GM21515 (cell line): Measurements from ENCODE around the gene NOC4L.

Source experiments
- ATAC-seq: cut with Tn5 transposase; IDR thresholded peaks from one replicate; pipeline ENCODE4 v1.9.1; 2021; ENCODE audit not compliant: unreplicated experiment

NOC4L gene

DNA sequence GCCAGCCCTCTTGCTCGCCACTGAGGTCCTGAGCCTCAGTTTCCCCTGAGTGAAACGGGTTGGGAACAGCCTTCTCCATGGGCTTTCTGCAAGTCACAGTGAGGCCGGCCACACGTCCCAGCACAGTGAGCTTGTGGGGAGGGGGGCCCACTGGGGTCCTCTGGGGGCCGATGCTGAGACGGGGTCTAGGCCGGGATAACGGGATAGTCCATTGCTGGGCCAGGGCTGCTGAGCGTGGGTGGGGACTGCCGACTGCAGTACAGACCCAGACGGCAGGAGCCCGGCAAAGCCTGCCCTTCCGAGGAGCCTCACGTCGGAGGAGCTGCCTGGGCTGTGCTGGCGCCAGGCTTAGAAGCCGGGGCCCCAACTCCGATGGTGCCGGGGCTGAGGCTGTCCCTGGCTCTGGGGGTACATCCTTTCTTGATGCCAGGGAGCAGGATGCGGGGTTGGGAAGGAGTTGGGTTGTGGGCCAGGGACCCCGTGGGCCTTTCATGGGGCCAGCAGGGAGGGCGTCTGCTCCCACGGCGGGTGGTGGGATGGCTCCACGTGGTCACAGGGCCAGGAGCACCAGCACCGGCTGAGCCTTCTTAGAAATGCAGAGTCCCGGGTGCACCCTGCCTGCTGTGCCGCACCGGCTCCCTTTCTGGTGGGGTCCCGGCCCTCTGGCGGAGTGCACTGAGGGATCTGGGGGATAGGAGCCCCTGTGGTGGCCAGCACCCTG, 24.2 kb downstream of the NOC4L start:
- ATAC-seq = no peak

DNA sequence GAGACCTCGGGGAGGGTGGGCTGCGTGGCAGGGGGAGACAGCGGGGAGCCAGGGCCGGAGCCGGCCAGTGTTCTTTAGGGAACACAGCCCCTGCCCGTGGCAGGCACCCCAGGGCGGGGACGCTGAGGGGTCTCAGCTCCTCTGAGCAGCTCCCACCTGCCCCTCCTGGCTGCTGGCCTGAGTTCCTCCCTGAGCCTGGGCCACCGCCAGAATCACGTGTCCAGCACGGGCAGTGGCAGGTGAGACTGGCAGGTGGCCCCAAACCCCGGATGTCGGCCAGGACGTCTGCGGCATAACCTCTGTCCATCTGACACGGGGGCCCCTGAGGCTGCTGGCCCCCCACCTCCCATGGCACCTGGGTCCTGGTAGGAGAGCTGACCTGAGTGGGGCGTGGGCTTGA, 25.1 kb downstream of the NOC4L start:
- ATAC-seq = no peak

DNA sequence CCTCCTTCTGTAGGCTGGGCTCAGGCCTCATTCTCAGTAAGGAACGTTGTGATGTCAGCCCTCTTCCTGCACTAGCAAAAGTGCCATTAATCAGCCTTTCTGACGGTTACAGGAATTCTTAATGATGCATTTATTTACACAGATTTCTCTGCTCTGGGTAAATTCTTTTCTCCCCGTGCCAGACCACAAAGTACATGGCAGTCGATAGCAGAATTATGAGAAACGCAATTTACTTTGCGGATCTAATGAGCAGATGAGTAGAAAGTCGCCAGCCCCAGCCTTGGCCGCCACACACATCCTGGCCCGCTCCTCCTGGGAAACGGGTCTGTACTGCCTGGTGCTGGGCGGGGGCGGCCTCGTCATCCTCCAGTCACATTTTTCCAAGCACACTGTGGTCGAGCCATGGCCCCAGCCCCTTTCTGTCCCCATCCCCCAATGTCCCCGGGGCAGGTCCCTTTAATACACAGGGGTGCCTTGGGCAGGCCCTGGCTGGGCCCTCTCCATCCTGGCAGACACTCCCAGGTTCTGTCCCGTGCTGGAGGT, 25.9 kb downstream of the NOC4L start:
- ATAC-seq = no peak

DNA sequence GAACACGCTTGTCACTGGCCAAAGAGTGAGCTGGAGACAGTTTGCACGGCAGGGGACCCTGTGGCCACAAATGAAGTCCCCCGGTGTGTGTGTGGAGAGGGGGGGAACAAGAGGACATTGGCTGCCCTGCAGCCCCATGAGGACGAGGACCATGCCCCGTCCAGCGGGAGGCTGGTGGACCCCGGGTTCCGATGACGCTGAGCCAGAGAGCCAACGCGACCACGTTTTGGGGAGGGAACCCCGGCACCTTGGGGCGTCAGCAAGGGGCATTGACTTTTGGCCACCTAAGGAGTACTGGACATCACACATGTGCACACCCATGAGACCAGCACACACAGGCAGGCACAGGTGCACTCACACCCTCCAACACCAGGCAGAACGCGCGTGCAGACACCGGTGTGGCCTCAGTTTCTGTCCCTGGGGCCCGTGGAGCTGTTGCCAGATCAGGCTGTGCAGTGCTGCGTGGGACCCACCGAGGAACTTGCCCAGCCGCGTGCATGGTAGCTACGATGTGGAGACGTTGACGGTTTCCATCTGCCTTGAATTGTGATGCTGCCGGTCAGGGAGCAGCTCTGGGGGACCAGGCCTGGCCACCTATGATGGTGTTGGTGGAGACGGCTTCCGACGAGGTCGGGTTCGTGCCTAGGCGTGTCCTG, 26.5 kb downstream of the NOC4L start:
- no peak for ATAC-seq

DNA sequence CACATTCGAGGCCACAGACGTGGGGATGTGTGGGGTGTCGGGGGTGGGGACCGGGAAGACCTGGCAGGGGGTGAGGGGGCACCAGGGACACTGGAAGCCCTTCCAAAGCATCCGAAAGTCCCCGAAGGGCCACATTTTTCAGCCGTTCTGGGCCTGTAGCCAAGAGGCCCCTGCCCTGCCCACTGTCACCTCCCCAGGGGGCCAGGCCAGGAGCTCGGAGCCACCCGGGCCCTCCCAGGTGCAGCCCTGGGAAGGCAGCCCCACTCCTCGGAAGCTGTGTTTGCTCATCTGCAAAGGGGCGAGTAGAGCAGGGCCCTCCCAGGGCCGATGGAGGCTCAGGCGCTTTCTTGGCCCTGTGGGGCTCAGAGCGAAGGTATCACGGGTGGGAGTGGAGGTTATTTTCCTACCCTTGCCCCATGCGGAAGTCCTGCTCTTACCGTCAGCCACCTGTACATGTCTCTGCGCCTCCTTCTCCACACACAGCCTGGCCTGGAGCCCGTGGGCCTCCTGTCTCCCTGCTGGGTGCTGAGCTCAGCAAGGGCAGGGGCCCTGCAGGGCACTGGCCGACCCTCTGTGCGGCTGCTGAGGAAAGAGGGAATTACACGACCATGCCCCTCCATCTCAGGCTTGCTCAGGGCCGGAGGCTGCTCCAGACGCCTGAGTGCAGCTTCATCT, 27.2 kb downstream of the NOC4L start:
- ATAC-seq = no peak

DNA sequence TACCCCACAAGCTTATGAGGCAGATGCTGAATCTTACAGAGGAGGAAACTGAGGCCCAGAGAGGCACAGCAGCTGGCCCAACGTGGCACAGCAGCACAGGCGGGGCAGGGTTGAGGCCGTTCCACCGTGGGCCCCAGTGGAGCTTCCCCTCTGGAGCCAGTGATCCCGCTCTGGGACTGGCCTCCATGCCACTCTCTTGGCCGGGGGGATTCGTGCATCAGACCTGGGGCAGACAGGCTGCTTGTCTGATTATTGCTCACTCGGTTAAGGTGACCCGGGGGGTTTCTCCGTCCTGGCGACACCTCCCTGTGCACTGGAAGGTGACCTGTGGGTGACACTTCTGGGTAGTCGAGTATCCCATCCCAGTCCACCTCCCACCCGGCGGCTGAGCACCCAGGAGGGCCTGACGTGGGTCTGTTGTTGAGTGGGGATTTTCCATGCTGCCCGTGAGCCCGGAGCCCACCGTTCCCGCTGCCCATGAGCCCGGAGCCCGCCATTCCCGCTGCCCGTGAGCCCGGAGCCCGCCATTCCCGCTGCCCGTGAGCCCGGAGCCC, 27.8 kb downstream of the NOC4L start:
- no peak for ATAC-seq

DNA sequence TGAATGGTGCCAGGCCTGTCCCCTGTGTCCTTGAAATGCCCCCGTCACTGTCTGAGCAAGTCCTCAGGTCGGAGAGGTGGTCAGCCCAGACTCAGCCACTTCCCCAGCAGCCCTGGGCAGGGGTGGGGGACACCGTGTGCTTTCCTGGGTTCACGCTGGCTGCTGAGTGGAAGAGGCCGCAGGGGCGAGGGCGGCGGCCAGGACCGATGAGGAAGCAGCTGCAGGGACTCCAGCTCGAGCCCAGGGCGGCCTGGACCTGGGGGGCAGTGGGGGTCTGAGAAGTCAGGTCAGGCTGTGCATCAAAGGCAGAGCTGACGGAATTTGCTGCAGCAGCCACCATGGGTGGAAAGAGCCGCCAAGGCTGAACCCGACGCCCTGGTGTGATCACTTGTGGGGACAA, 28.4 kb downstream of the NOC4L start:
- no peak for ATAC-seq

DNA sequence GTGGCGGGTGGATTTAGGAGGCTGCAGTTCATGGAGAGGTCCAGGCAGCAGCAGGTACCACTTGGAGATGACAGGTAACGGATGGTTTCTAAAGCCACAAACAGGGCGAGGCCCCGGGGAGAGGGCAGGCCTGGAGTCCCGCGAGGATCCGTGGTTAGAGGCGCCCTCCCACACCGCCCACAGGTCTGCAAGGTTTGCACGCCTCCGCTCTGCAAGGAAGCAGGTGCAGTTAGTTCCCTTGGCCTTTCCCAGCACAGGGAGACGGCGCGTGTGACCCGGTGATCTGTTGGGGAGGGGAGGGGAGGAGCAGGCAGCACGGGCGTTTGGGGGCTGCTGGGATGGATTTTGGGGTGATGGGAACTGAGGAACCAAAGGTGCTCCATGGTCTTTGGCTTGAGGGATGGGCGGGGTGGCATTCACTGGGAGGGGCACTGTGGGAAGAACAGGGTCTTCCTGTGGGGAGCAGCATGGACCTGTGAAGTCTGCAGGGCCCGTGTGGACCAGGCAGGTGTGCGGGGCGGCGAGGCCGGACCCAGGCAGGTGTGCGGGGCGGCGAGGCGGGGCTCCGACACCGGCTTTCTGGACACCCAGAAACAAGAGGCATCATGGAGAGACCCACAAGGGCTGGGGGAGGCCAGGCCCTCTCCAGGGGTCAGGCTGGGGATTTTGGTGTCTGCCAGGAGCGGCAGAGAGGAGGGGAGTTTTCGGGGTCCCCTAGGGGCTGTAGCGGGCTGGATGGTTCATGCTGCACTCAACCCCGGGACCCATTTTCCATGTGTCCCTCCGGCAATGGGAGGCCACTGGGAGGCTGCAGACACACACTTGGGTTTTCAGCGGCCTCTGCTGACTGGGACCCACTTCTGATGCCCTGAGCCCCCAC, 29.1 kb downstream of the NOC4L start:
- ATAC-seq = no peak

GRCh38 chr12:132174015-132174838, 30.0 kb downstream of the NOC4L start:
- ATAC-seq = no peak

GRCh38 chr12:132174839-132175490, 30.7 kb downstream of the NOC4L start:
- no peak for ATAC-seq

DNA sequence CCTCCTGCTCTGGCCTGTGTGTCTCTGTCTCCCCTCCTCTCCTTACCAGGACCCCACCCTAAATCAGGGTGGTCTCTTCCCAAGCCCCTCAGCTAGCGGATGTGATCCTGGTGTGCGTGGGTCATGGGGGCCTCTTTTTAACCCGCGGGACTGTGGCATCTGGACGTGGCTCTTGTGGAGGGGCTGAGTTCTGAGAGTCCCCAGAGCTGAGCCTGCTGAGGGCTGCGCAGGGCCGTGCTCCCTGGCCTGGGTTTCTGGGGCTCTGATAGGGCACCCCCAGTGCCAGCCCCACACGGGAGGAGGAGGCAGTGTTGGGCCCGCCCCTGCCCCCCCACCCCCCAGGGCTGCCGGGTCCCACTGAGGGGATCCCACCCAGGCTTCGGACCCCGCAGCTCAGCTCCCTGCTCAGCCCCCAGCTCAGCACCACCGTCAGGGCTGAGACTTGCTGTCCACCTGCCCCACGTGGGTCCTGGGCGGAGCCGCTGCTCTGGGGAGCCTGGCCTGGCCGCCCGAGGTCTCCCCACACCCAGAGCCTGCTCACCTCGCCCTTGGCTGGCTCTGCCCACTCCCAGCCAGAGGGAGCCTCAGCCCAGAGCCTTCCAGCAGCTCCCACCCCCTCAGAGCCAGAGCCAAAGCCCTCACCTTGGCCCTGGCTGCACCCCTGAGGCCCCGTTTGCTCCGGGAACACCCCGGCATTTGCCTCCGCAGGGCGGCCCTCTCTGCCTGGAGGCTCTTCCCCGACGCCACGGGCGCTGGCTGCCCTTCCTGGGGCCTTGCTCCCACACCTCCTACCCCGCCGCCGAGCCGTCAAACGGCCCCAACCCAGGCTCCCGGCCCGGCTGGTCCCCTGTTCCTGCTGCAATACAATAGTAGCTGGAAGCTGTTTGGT, 31.5 kb downstream of the NOC4L start:
- no peak for ATAC-seq

- ATAC-seq = no peak
These were observed 32.2 kb downstream of the NOC4L start for GRCh38 chr12:132176385-132176919.

DNA sequence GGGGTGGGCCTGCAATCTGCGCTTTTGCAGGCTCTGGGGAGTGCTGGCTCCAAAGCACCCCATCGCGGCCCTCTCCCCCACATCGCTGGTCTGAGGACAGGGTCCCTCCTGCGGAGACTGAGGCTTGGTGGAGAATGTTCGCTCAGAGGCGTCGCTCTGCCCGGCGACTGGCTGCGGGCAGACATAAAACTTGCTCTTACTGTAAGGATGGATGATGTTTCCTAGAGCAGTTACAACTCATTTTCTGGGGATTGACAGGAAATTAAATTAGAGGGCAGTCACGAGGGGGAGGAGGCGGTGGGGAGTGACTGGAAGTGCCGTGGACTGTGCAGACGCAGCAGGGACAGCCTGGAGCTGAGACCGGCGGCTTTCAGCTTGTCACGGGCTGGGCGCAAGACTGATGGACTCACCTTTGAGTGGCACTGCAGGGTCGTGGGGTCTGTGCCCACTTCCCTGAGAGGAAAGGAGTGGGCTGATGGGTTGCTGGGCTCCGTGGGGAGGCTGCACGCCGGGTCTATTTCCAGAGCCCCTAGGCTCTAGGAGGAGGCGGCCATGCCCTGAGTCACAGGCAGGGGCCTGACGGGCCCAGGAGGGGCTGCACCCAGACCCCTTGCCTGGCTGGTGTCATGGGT, 32.8 kb downstream of the NOC4L start:
- ATAC-seq = no peak

GRCh38 chr12:132178316-132178715, 34.1 kb downstream of the NOC4L start:
- no peak for ATAC-seq

DNA sequence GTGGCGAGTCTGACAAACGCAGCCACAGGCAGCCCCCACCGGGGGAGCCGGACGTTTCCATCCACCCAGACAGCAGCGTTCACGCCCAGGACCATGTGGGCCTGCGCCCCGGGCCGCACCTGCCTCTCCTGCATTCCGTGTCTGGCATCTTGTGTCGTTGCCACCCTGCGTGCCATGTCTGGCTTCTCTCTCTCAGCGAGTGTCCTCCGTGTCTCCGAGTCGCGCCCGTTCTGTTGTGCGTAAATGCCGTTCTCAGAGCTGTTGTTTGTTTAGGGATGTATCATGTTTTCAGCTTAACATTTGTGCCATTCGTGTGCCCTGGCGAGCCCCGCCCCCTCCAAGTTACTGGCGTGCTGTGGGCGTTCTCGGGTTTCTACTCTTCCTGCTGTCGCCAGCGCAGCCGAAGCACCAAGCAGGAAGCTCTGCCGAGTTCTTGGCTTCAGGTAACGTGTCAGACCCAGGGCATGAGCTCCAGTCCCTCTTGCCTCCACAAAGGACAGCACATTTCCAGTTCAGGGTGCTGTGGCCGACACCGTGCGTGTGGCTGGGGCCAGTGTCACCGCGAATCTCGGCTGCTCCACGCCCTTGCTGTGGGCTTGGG, 34.6 kb downstream of the NOC4L start:
- ATAC-seq = no peak

DNA sequence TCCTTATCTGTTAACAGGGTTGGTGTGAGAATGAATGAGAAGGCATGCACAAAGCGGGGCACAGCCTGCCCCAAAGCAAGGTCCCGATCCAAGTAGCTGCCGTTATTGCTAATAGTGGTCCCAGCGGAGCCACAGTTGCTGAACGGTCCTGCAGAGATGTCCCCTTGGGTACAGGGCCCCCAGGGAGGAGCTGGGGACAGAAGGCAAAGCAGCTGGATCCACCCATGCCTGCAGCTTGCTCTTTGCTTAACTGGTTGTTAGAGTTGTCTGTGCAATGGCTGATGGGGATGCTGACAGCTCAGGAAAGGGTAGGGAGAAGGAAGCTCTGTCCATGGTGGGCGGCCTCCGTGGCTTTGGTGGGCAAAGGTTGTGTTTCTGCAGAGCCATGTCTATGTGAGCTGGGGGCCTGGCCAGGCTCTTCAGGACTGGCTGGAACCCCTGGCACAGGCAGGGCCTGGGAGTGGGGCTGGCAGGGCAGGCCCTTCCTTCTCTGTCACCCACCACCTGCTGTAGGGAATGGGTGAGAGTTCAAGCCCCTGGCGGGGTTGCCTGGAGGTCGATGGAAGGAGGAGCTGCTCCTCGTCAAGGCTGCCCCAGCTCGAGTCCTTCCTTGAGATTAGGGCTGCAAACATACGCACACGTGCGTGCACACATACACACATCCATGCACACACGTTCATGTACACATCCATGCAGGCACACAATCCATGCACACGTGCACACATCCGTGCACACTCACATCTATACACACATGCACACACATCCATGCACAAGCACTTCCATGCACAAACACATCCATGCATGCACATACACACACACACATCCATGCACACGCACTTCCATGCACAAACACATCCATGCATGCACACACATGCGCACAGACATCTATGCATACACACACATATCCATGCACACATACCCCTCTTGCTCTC, 35.4 kb downstream of the NOC4L start:
- ATAC-seq = no peak
